Left colon (tissue), 2 donors: ENCODE measurements around the gene TCF3. TPM values are rescaled to one million over a fixed set of nuclear protein-coding genes. Genes with fewer than 3 reads are reported as not detected.
"Not testable (repeated sequence)": the region's sequence is repeated elsewhere in the genome, so short reads cannot be mapped to it uniquely, and the experiment has no call there.

Experiments used
- ATAC-seq: fragments of 200-7000 bp; cut with Tn5 transposase; one replicate; pipeline ENCODE4 v1.9.1; 2020; ENCODE audit warnings: mild to moderate bottlenecking, moderate library complexity
- DNase-seq, 2 donors: peaks; one replicate each; pipeline ENCODE4 v3.0.0-alpha.2; 2020
- intact Hi-C, 2 donors: fragments of 100-400 bp; cut with DNase I in 1 of 2; cut with micrococcal nuclease in 1 of 2; formaldehyde crosslinking; loops; one replicate each; pipeline versions ENCODE4 v1.11.2 to v1.14.0; 2022; cut with DNase I, micrococcal nuclease
- total RNA-seq, 2 donors: library from RNA; stranded (reverse); fragmentation: NEBNext Ultra II Directional; extraction: Animal tissue kit (Norgen Biotek cat#: 25700); gene quantifications; one replicate each; pipeline ENCODE4 v1.2.1, GENCODE V29; 2021
- donor health status: DM: no; HTN: no; CAD: no.
- donor health status: DM: yes; HTN: yes; CAD: no.

TCF3 gene
- total RNA-seq, 2 donors from 2014 or later, result 64.1 to 64.7 TPM

- intact Hi-C loops, DNase-seq: not testable (repeated sequence)
- peak; percentile 20 for ATAC-seq
These were observed 11.4 kb downstream of the TCF3 start for GRCh38 chr19:1640893-1641448.

- intact Hi-C loops, result no loop called here
- DNase-seq, result no peak
- no peak for ATAC-seq
These were observed 15.8 kb downstream of the TCF3 start for GRCh38 chr19:1636325-1637236.

GRCh38 chr19:1634938-1635243 lies 17.5 kb downstream of the TCF3 start:
- intact Hi-C loops, result no loop called here
- DNase-seq, result no peak
- no peak for ATAC-seq

GRCh38 chr19:1634242-1634937 lies 18.0 kb downstream of the TCF3 start:
- no peak for DNase-seq
- no peak for ATAC-seq
- intact Hi-C loops, result no loop called here

- DNase-seq (peak in 1 of 2 donors; percentile 33), ATAC-seq (peak; percentile 47)
- intact Hi-C loops, result no loop called here
These were observed 19.1 kb downstream of the TCF3 start for GRCh38 chr19:1633269-1633826.

GRCh38 chr19:1632462-1633268 lies 19.8 kb downstream of the TCF3 start:
- intact Hi-C loops, result no loop called here
- DNase-seq (peak; percentile 74 to 77), ATAC-seq (peak; percentile 92)

- intact Hi-C loops, result no loop called here
- DNase-seq (no peak), ATAC-seq (no peak)
These were observed 20.8 kb downstream of the TCF3 start for GRCh38 chr19:1631557-1632100.

- no peak for ATAC-seq
- intact Hi-C loops, result no loop called here
- no peak for DNase-seq
These were observed 21.6 kb downstream of the TCF3 start for GRCh38 chr19:1630811-1631210.

GRCh38 chr19:1630012-1630411 lies 22.4 kb downstream of the TCF3 start:
- no peak for DNase-seq
- intact Hi-C loops, result no loop called here
- no peak for ATAC-seq

- intact Hi-C loops, result no loop called here
- ATAC-seq, result no peak
- DNase-seq, result no peak
These were observed 23.1 kb downstream of the TCF3 start for GRCh38 chr19:1629256-1629808.

- DNase-seq (no peak), ATAC-seq (no peak)
- intact Hi-C loops, result no loop called here
These were observed 25.2 kb downstream of the TCF3 start for GRCh38 chr19:1627194-1627593.

- ATAC-seq, result no peak
- intact Hi-C loops, result no loop called here
These were observed 25.9 kb downstream of the TCF3 start for GRCh38 chr19:1626417-1627010.

GRCh38 chr19:1624458-1624857 lies 28.0 kb downstream of the TCF3 start:
- ATAC-seq, result peak; percentile 54

More at GRCh38 chr19:1626417-1627010, 25.9 kb downstream of the TCF3 start:
- DNase-seq, result no peak

GRCh38 chr19:1622541-1622940 lies 29.9 kb downstream of the TCF3 start:
- intact Hi-C loops, result no loop called here
- DNase-seq, result no peak

More at GRCh38 chr19:1624458-1624857, 28.0 kb downstream of the TCF3 start:
- intact Hi-C loops, result no loop called here
- peak in 1 of 2 donors; percentile 59 for DNase-seq

GRCh38 chr19:1622007-1622406 lies 30.4 kb downstream of the TCF3 start:
- ATAC-seq, result no peak
- intact Hi-C loops, result no loop called here
- DNase-seq, result no peak

More at GRCh38 chr19:1622541-1622940, 29.9 kb downstream of the TCF3 start:
- no peak for ATAC-seq

- intact Hi-C loops, result no loop called here
- no peak for ATAC-seq
These were observed 30.8 kb downstream of the TCF3 start for GRCh38 chr19:1621574-1621973.

GRCh38 chr19:1621021-1621420 lies 31.4 kb downstream of the TCF3 start:
- intact Hi-C loops, result no loop called here
- ATAC-seq (no peak), DNase-seq (no peak)

More at GRCh38 chr19:1621574-1621973, 30.8 kb downstream of the TCF3 start:
- DNase-seq, result no peak

- DNase-seq (no peak), ATAC-seq (no peak)
- intact Hi-C loops, result no loop called here
These were observed 31.9 kb downstream of the TCF3 start for GRCh38 chr19:1620502-1620901.
